Inflammatory macrophage treated with lipopolysaccharide for 4 hours (primary cell): ENCODE results near the gene SNRNP70.

Experiments
- DNase-seq: peaks from one replicate; pipeline ENCODE4 v3.0.0-alpha.2; 2020

The SNRNP70 gene

GRCh38 chr19:49102303-49102702, 17.1 kb downstream of the SNRNP70 start:
- DNase-seq: no peak

GRCh38 chr19:49103331-49104085, 18.3 kb downstream of the SNRNP70 start:
- no peak for DNase-seq

DNA sequence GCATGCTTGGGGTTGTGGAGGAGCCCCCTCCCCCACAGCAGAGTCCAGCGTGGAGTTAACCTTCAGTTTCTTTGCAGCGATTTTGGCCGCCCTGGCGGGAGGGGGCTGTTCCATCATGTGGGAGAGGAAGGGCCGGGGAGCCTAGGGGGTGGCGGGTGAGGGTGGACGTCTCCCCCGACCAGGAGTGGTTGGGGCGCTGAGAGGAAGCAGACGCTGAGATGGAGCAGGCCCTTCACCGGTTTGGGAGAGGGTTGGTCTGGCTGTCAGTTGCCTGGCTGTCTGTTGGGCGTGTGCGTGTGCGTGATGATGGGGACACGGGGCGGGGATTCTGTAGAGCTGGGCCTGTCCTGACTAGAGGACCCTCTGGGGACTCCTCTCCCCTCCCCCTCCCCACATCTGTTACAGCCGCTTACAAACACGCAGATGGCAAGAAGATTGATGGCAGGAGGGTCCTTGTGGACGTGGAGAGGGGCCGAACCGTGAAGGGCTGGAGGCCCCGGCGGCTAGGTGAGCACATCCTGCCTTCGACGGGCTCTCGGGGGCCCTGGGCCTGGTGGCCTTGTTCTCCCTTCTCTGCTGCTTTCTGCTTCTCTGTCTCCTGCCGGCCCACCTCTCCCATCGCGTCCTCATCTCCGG, 19.1 kb downstream of the SNRNP70 start:
- no peak for DNase-seq

DNA sequence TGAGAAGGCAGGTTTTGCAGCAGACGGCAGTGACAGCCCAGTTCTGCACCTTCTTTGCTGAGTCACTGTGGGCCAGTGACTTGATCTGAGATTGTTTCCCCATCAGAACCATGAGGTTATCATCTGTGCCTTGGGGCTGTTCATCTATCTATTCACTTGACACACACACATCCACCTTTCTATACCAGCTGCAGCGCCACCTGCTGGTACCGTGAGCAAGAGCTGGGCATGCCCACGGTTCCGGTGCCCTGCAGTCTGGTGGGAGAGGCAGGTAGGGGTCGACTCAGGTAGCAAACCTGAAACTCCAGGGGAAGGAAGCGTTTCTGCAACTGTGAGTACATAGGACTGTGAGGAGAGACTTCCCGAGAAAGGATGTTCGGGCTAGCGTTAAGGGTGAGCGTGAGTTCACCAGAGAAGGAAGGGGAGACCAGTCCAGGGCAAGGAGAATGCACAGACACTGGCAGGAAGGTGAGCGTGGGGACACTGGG, 21.4 kb downstream of the SNRNP70 start:
- peak; percentile 40 for DNase-seq

GRCh38 chr19:49107625-49108459, 22.6 kb downstream of the SNRNP70 start:
- no peak for DNase-seq

DNA sequence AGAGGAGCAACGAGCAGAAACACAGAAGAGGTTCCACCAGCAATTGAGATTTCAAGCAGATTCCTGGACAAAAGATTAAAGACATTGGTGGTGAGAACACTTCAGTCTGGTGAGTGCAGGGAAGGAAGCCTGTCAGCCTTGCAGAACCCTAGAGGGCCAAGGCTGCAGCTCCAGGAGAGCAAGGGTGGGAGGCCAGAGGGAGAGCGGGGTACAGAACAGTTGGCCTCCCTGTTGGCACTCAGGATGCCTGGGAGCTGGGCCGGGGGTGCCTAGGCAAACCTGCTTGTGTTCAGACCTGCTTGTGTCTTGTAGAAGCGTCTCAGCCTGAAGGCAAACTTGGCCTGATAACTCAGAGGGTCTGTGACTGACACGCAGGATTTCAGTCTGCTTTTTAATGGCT, 23.8 kb downstream of the SNRNP70 start:
- DNase-seq: no peak

GRCh38 chr19:49109569-49110233, 24.4 kb downstream of the SNRNP70 start:
- no peak for DNase-seq

- no peak for DNase-seq
Observed at GRCh38 chr19:49110567-49110966, 25.3 kb downstream of the SNRNP70 start.

GRCh38 chr19:49111218-49111998, 26.2 kb downstream of the SNRNP70 start:
- no peak for DNase-seq

DNA sequence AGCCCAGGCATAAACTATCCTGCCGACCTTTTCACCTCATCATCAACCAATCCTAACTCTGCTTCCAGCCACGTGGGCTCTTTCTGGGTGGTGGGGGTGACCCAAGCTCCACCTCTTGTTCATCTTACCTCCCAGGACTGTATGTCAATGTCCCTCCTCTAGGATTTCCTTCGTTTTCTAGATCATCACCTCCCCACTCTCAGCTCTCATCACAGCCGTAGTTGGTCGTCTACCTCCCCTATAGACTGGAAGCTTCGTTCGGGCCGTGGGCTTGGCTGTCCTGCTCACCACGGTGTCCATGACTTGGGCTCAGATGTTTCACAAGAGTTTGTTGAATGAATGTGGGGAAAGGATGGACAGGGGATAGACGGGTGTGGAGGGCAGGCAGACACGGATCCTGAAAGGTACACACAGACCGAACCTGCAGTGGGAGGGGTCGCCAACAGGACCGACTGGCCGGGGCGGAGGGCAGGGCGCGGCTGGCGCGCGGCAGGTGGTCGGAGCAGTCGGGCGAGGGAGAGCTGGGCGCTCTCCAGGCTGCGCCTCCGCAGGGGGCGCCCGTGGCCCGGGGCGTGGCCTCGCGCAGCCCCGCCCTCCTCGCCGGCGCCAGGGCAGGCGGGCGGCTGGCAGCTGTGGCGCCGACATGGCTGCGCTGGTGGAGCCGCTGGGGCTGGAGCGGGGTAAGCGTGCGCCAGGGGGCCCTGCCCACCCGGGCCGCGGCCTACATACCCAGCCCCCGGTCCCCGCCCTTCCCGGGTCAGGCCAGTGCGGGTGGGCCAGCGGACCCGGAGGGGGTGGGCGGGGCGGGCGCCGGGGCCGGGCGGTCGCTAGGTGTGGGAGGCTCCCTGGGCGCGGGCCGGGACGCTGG, 28.7 kb downstream of the SNRNP70 start, which contains the start of gene LIN7B:
LIN7B (plus strand) TSS at position 609 of the 868 bp plus-strand sequence; CDS start at position 644, 35 bp downstream.
- peak; percentile 74 for DNase-seq

GRCh38 chr19:49114630-49115363, 29.5 kb downstream of the SNRNP70 start:
- peak; percentile 35 for DNase-seq

- peak; percentile 76 for DNase-seq
Observed at GRCh38 chr19:49116544-49116943, 31.3 kb downstream of the SNRNP70 start.

DNA sequence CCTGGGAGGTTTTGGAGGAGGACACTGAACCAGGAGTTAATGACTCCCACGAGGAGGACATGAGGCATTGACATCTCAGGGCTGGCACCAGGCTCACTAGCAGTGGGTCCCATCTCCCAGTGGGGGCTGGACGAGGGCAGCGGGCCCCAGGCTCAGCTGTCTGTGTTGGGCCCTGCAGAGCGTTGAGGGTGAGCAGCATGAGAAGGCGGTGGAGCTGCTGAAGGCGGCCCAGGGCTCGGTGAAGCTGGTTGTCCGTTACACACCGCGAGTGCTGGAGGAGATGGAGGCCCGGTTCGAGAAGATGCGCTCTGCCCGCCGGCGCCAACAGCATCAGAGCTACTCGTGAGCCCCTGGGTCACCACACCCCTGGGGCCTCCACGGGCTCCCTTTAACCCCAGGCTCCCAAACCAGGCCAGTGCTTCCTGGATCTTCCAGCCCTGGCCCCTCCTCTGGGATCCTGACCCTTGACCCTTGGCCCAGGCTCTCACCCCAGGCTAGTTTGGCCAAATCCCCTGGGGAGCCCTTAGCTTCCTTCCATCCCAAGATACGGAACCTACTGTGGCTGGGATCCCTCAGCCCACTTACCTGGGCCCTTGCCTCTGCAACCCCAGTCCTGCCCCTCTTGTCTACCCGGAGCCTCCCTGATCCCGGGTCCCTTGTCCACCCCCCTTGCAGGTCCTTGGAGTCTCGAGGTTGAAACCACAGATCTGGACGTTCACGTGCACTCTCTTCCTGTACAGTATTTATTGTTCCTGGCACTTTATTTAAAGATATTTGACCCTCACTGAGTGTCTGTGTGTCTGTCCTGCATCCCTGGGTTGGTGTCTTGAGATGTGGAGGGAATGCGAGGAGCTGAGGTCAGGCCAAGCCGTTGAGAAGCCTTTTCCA, 32.7 kb downstream of the SNRNP70 start:
- DNase-seq: no peak

DNA sequence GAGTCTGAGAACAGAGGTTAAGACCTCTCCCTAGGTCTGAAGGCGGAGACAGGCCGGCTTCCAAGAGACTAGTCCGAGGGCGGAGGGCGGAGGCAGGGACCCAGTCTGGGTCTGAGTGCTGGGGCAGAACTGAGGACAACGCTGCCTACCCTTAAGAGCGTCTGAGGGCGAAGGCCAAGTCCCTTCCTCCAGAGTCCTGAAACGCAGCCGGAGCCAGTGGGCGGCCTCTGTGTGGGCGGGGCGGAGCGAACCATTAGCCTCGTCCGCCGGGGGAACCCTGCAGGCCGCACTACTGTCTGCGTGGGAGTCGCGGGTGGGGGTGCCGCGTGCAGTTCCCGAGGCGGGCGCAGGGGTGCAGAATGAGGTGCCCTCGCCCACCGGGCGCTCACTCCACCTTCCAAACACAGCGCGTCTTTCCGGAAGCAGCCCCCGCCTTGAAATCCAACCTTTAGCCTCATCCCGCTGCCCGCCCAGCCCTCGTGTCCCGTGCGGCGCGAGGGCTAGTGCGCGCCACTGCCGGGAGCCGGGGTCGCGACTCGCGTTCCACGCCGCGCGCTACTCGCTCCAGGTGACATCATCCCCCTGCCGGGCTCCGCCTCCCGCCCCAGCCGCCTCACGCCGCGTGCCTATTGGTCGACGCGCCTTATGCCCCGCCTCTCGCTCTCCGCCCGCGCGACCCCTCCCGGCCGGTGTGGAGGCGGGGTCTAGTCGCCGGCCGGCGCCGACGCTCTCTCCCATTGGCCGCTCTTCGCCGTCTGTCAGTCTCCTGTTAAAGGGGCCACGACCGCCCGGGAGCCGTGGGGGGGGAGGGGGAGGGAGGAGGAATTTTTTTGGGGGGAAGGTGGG, 33.5 kb downstream of the SNRNP70 start, which contains the start of gene C19orf73:
C19orf73 (minus strand) TSS at position 579 of the 846 bp plus-strand sequence; CDS start at position 458, 121 bp downstream.
- peak; percentile 94 for DNase-seq

GRCh38 chr19:49119411-49120324, 34.4 kb downstream of the SNRNP70 start, which contains the start of gene PPFIA3:
PPFIA3 (plus strand) TSS chr19:49119544; CDS start chr19:49127874, 8,330 bp downstream.
- peak; percentile 50 for DNase-seq

DNA sequence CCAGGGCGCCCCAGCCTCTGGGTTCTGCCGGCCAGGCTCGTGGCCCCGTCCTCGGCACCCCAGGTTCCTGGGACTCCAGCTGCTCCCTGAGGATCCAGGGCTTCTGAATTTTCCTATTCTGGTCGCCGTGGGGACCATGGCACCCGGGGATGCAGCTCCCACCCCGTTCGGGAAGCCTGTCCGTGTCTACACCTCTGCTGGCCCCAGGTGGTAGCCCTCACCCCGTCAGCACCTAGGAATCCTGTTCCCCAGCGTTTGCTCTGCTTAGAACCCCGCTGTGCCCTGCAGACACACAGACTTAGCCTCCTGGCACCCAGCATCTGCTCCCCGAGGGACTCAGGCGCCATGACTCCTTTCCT, 35.1 kb downstream of the SNRNP70 start:
- no peak for DNase-seq

DNA sequence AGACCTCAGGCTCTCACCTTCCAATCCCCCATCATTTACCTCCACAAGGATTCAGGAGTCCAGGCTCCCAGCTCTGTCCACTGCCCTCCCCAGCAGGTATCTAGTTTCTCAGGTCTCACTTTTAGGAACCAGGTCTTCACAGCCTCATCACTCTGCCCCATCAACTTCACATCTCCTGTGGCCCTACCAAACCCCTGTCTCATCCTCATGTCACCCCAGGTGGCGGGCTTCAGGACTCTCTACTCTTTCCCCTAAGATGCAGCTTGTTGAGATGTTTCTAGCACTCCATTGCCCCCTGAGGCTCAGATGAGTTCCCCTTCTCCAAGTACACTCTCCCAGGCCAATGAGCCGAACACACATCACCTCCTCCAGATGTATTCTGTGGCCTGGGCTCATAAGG, 35.6 kb downstream of the SNRNP70 start:
- DNase-seq: no peak
